Panc1 (cell line): ENCODE measurements around the gene PPDPF. TPM values are rescaled to one million over a fixed set of nuclear protein-coding genes. Genes with fewer than 3 reads are reported as not detected.

Source experiments
- ATAC-seq: fragments of 200-7000 bp; cut with Tn5 transposase; 2 replicates; pipeline ENCODE4 v1.9.1; 2020; ENCODE audit warnings: mild to moderate bottlenecking, moderate library complexity
- BruUV-seq: library from RNA; stranded (reverse); fragments of 400-500 nt; replicated peaks from 2 replicates; lab custom pipeline; 2021; lab: Mats Ljungman, UMichigan
- CTCF ChIA-PET: fragments of 300-600 bp; sonication (Branson Sonifier 250); formaldehyde crosslinking; loops from one replicate; lab custom pipeline; 2022; ENCODE audit warnings: antibody characterized with exemption; lab: Charles Lee
- POLR2A ChIA-PET: fragments of 300-600 bp; sonication (Branson Sonifier 250); formaldehyde crosslinking; loops from one replicate; lab custom pipeline; 2022; ENCODE audit warnings: antibody characterized with exemption; lab: Charles Lee
- DNase-seq: peaks from one replicate; pipeline ENCODE4 v3.0.0-alpha.2; 2010; ENCODE audit warnings: low read depth, low spot score
- H3K27ac ChIP-seq: 2 replicates; pipeline ENCODE4 v1.5.1; 2011; ENCODE audit warnings: mild to moderate bottlenecking, low read length, inconsistent platforms
- H3K27me3 ChIP-seq: fragments of 200-500 bp; sonication (Bioruptor generic); 2 replicates; pipeline ENCODE4 v1.6.0; 2014; ENCODE audit warnings: low read length, inconsistent platforms; ENCODE audit not compliant: control insufficient read depth, insufficient read depth
- H3K36me3 ChIP-seq: fragments of 200-500 bp; sonication (Bioruptor generic); 2 replicates; pipeline ENCODE4 v1.5.1; 2014; ENCODE audit warnings: inconsistent platforms, mild to moderate bottlenecking, low read length, moderate library complexity; ENCODE audit not compliant: control insufficient read depth, insufficient read depth
- H3K4me1 ChIP-seq: 2 replicates; pipeline ENCODE4 v1.5.1; 2011; ENCODE audit warnings: inconsistent platforms, mild to moderate bottlenecking, low read length, moderate library complexity; ENCODE audit not compliant: control insufficient read depth, insufficient read depth
- H3K4me3 ChIP-seq, 2 experiments: 2 replicates each; pipeline ENCODE4 v1.5.1; 2011 to 2012; ENCODE audit warnings: low read depth in 2 of 2, low read length in 2 of 2, mild to moderate bottlenecking in 2 of 2, inconsistent platforms in 1 of 2, moderate library complexity in 1 of 2
- H3K9me3 ChIP-seq: fragments of 200-500 bp; sonication (Bioruptor generic); 2 replicates; pipeline ENCODE4 v1.5.1; 2014; ENCODE audit warnings: low read depth, mild to moderate bottlenecking, inconsistent platforms, low read length, moderate library complexity; ENCODE audit not compliant: control insufficient read depth, insufficient read depth
- POLR2AphosphoS5 ChIP-seq: IDR thresholded peaks from 2 replicates; pipeline ENCODE4 v1.6.1; 2012; ENCODE audit warnings: mild to moderate bottlenecking, low read depth, low read length, moderate library complexity
- SIN3A ChIP-seq: IDR thresholded peaks from 2 replicates; pipeline ENCODE4 v1.6.1; 2012; ENCODE audit warnings: low read depth, mild to moderate bottlenecking, low read length, moderate library complexity, borderline replicate concordance; ENCODE audit not compliant: insufficient read depth
- TCF7L2 ChIP-seq: IDR thresholded peaks from 2 replicates; pipeline ENCODE4 v1.6.1; 2011; ENCODE audit warnings: mild to moderate bottlenecking, low read depth, low read length, inconsistent platforms
- in situ Hi-C: cut with HindIII; loops from 2 replicates; pipeline ENCODE4 v1.10.0; 2016; ENCODE audit warnings: low sequenced_read_pairs, low pct_unique_long_range_greater_than_20kb
- intact Hi-C: fragments of 100-400 bp; cut with micrococcal nuclease; formaldehyde crosslinking; loops from one replicate; pipeline ENCODE4 v1.10.0; 2022; ENCODE audit not compliant: unreplicated experiment
- total RNA-seq: library from RNA; stranded (reverse); gene quantifications from one replicate; pipeline ENCODE4 v1.2.1, GENCODE V29; 2021; ENCODE audit not compliant: unreplicated experiment
- TF ChIP-seq, protein P1 (sequence below): fragments of 450-650 bp; IDR thresholded peaks from 2 replicates; pipeline ENCODE4 v1.5.1; 2017; ENCODE audit warnings: mild to moderate bottlenecking
- TF ChIP-seq, protein P2 (sequence below), 2 experiments: IDR thresholded peaks; 2 replicates each; pipeline ENCODE4 v1.6.1; 2011 to 2012; ENCODE audit warnings: low read depth in 2 of 2, control low read depth in 1 of 2, low read length in 1 of 2, mild to moderate bottlenecking in 1 of 2, moderate library complexity in 1 of 2; ENCODE audit not compliant: insufficient read depth in 1 of 2

Gene PPDPF
- total RNA-seq, 1 experiment from 2014 or later = 241 TPM

DNA sequence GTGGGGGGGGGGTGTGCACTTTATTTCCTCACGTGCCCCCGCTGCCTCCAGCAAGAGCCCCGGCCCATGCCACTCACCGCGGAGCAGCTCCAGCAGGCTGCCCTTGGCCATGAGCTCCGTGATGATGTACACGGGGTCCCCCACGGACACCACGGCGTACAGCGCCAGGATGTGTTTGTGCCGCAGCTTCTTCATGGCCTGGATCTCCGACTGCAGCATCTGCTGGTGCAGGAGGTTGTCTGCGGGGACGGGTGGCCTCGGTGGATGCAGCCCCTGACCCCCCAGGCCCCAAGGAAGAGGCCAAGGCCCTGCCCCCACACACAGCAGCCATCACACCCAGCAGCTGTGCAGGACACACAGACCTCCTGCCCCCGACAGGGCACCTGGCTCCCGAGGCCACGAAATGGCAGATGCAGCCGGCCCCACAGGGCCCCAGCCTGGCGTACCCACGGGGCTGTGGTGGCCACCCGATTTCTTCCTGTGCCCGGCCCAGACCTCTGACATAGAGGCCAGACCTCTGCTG lies 11.9 kb downstream of the PPDPF start:
- Histone ChIP-seq H3K4me3 (no peak overlapping the region), H3K27me3 (no peaks in the 10 kb centered on the region), H3K4me1 (peaks cover 17% of the 10 kb centered on the region), H3K27ac (no peak overlapping the region), H3K36me3 (no peaks in the 10 kb centered on the region), H3K9me3 (no peaks in the 10 kb centered on the region)
- no TSS peak for BruUV-seq
- ChIA-PET POLR2A (interaction anchor here (1.1 kb wide), 1 partner anchor 11 kb away, joined by 4 read pairs; no protein-coding TSS in a partner anchor), CTCF (no interaction called here)
- ATAC-seq = no peak
- DNase-seq = no peak
- in situ Hi-C loops (loop anchor here (10.0 kb wide), 1 partner anchor 62 kb away; no protein-coding TSS in a partner anchor), intact Hi-C loops (no loop called here)
- TF ChIP-seq TCF7L2 = no peak

DNA sequence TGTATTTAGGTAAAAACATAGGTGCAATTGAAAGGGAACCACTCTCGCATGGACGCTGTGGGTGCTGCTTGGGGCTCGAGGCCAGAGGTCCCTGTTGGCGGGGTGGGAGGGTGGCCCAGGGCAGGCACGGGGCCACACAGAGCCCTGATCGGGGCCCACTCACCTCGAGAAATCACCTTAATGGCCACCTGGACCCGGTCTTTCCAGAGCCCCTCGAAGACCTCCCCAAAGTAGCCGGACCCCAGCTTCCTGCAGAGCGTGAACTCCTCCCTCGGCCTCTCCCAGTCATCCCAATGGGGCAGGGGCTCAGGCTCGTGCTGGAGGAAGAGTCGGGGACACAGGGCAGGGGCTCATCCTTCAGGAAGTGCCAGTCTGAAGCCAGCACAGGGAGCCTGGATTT lies 12.8 kb downstream of the PPDPF start:
- Histone ChIP-seq H3K27me3 (no peaks in the 10 kb centered on the region), H3K4me1 (peaks cover 17% of the 10 kb centered on the region), H3K4me3 (no peak overlapping the region), H3K36me3 (no peaks in the 10 kb centered on the region), H3K27ac (no peak overlapping the region), H3K9me3 (no peaks in the 10 kb centered on the region)
- in situ Hi-C loops (loop anchor here (10.0 kb wide), 1 partner anchor 61 kb away; no protein-coding TSS in a partner anchor), intact Hi-C loops (no loop called here)
- TF ChIP-seq SIN3A (no peak), POLR2AphosphoS5 (no peak), TCF7L2 (no peak)
- TF ChIP-seq, protein P1, sequence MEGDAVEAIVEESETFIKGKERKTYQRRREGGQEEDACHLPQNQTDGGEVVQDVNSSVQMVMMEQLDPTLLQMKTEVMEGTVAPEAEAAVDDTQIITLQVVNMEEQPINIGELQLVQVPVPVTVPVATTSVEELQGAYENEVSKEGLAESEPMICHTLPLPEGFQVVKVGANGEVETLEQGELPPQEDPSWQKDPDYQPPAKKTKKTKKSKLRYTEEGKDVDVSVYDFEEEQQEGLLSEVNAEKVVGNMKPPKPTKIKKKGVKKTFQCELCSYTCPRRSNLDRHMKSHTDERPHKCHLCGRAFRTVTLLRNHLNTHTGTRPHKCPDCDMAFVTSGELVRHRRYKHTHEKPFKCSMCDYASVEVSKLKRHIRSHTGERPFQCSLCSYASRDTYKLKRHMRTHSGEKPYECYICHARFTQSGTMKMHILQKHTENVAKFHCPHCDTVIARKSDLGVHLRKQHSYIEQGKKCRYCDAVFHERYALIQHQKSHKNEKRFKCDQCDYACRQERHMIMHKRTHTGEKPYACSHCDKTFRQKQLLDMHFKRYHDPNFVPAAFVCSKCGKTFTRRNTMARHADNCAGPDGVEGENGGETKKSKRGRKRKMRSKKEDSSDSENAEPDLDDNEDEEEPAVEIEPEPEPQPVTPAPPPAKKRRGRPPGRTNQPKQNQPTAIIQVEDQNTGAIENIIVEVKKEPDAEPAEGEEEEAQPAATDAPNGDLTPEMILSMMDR = no peak
- TF ChIP-seq, protein P2, sequence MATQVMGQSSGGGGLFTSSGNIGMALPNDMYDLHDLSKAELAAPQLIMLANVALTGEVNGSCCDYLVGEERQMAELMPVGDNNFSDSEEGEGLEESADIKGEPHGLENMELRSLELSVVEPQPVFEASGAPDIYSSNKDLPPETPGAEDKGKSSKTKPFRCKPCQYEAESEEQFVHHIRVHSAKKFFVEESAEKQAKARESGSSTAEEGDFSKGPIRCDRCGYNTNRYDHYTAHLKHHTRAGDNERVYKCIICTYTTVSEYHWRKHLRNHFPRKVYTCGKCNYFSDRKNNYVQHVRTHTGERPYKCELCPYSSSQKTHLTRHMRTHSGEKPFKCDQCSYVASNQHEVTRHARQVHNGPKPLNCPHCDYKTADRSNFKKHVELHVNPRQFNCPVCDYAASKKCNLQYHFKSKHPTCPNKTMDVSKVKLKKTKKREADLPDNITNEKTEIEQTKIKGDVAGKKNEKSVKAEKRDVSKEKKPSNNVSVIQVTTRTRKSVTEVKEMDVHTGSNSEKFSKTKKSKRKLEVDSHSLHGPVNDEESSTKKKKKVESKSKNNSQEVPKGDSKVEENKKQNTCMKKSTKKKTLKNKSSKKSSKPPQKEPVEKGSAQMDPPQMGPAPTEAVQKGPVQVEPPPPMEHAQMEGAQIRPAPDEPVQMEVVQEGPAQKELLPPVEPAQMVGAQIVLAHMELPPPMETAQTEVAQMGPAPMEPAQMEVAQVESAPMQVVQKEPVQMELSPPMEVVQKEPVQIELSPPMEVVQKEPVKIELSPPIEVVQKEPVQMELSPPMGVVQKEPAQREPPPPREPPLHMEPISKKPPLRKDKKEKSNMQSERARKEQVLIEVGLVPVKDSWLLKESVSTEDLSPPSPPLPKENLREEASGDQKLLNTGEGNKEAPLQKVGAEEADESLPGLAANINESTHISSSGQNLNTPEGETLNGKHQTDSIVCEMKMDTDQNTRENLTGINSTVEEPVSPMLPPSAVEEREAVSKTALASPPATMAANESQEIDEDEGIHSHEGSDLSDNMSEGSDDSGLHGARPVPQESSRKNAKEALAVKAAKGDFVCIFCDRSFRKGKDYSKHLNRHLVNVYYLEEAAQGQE (IDR thresholded peaks at IDR 0.05; ENCODE audit: insufficient read depth in 1 of 2, low read depth in 2 of 2, low read length in 1 of 2) = no peak
- CTCF ChIA-PET = no interaction called here
- no TSS peak for BruUV-seq
- POLR2A ChIA-PET = interaction anchor here (0.7 kb wide), 1 partner anchor 122 kb away, joined by 4 read pairs; no protein-coding TSS in a partner anchor
- ATAC-seq = no peak
- DNase-seq = no peak

GRCh38 chr20:63533871-63534393 lies 13.4 kb downstream of the PPDPF start:
- ChIA-PET CTCF (no interaction called here), POLR2A (no interaction called here)
- DNase-seq (no peak), ATAC-seq (no peak)
- in situ Hi-C loops = loop anchor here (10.0 kb wide), 1 partner anchor 61 kb away; no protein-coding TSS in a partner anchor
- no TSS peak for BruUV-seq
- TF ChIP-seq POLR2AphosphoS5 = no peak; the same call in 1 of the 2 replicates
- no peak for TF ChIP-seq SIN3A
- TF ChIP-seq, protein P2 (IDR thresholded peaks at IDR 0.05; ENCODE audit: insufficient read depth in 1 of 2, low read depth in 2 of 2, low read length in 1 of 2) = no peak
- TF ChIP-seq, protein P1 = no peak
- TF ChIP-seq TCF7L2 = no peak
- Histone ChIP-seq H3K27me3 (no peaks in the 10 kb centered on the region), H3K9me3 (no peaks in the 10 kb centered on the region), H3K4me1 (peaks cover 17% of the 10 kb centered on the region), H3K36me3 (no peaks in the 10 kb centered on the region), H3K4me3 (no peak overlapping the region), H3K27ac (no peak overlapping the region)
- intact Hi-C loops = no loop called here
